GM12892 (cell line): Measurements from ENCODE around the gene TRDN.

ENCODE experiments used
- DNase-seq: peaks from one replicate; pipeline ENCODE4 v3.0.0; 2011; ENCODE audit not compliant: insufficient read length
- FAIRE-seq: peaks from 2 replicates; lab custom pipeline; 2011; peaks lifted over from hg19 to GRCh38; lab: Jason Lieb, UNC
- POLR2A ChIP-seq: IDR thresholded peaks from 2 replicates; pipeline ENCODE4 v1.6.1; 2011; ENCODE audit warnings: low read depth, low read length, control low read depth
- POLR2AphosphoS5 ChIP-seq: IDR thresholded peaks from 2 replicates; pipeline ENCODE4 v1.6.1; 2011; ENCODE audit warnings: low read depth, low read length, control low read depth
- TAF1 ChIP-seq: IDR thresholded peaks from 2 replicates; pipeline ENCODE4 v1.6.1; 2011; ENCODE audit warnings: low read depth, mild to moderate bottlenecking, control low read depth, low read length, borderline replicate concordance

Gene TRDN

DNA sequence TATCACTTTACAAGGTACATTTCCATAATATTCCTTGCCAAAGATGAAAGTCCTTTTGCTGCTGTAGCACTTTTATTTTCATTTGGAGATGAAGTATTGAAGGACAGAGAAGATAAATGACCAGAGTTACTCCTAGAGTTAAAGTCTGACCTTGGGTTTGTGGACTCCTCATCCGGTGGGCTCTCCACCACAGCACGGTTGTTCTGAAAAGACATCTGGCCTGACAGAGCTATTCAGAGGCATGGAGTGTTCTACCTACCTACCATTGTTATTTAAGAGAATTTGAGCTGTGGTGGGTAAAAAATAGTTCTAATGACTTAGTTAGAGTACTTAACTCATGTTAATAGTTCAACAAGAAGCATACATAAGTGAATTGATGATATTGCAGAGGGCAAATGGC is 422.3 kb downstream of the TRDN start:
- no peak for DNase-seq
- FAIRE-seq = no peak
- TF ChIP-seq POLR2A = no peak
- no peak for TF ChIP-seq TAF1
- no peak for TF ChIP-seq POLR2AphosphoS5

DNA sequence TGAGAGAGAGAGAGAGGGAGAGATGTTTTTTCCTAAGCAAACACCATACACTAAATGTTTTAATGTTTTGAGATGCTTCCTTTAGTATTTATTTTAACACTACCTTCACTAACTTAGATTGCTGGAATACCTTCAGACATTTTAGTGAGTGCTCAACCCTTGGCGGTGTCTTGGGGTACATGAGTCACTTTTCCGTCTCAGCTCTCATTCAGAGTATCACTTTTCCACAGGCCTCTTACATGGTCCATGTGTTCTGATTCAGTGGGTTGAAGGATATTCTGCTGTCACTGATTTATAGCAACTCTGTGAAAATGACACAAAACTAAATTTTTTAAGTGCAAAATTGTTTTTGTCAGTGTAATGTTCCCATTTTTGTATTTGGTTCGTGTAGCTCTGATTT is 422.8 kb downstream of the TRDN start:
- FAIRE-seq (no peak), DNase-seq (no peak)
- TF ChIP-seq POLR2AphosphoS5 (no peak), TAF1 (no peak), POLR2A (no peak)

DNA sequence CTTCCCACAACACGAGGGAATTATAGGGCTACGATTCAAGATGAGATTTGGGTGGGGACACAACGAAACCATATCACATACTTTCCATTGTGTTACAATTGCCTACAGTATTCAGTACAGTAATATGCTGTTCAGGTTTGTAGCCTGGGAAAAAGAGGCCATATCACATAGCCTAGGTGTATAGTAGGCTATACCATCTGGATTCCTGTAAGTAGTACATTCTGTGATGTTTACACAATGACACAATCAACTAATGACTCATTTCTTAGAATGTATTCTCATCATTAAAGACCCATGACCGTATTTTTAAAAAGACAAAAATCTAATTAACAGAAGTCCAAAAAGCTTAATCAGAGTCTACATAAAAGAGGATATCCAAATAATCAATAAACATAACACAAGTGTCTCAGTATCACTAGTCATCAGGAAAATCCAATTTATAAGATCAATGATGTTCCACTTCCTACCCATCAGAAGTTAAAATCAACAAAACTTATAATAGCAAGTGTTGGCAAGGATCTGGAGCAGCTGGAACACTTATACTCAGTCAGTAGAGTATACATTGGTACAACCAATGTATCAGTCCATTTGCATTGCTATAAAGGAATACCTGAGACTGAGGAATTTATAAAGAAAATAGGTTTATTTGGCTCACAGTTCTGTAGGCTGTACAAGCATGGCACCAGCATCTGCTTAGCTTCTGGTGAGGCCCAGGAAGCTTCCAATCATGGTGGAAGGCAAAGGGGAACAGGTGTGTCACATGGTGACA is 424.8 kb downstream of the TRDN start:
- TF ChIP-seq TAF1 = no peak
- TF ChIP-seq POLR2A = no peak
- no peak for TF ChIP-seq POLR2AphosphoS5
- FAIRE-seq (no peak), DNase-seq (no peak)

DNA sequence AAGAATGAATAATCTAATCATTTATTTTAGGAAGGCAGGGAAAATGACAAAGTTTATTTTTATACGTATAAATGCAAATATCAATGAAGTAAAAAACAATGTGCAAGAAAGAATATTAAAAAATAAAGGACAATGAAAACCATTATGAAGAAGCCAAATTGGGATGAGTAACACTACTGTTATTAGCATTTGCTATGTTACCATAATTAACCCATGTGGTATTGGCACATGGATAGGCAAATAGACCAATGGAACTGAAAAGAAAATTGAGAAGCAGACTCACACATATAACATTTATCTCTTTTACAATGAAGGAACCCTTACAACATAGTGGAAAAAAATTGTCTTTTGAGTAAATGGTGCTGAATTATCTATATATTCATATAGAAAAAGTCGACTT is 426.1 kb downstream of the TRDN start:
- FAIRE-seq = no peak
- TF ChIP-seq TAF1 = no peak
- no peak for TF ChIP-seq POLR2AphosphoS5
- TF ChIP-seq POLR2A = no peak

DNA sequence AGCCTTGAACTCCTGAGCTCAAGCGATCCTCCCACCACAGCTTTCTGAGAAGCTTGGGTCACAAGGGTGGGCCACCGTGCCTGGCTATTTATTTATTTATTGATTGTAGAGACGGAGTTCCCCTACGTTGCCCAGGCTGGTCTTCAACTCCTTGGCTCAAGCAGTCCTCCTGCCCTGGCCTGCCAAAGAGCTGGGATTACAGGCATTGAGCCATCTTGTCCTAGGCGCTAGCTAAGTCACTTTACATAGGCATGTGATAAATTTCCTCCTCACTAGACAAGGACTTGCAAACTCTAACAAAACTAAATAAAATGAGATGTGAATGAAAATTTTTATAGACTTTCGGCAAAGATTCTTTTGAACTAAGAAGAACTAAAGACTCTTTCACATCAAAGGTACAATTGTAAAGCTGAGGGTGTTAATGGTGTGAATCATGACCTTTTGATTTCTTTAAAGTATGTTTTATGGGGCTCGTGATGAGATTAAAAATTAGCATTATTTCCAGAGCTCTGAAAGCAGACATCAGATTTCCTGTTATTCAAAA is 428.7 kb downstream of the TRDN start:
- DNase-seq (no peak), FAIRE-seq (no peak)

More for the DNA sequence above, 426.1 kb downstream of the TRDN start:
- no peak for DNase-seq

DNA sequence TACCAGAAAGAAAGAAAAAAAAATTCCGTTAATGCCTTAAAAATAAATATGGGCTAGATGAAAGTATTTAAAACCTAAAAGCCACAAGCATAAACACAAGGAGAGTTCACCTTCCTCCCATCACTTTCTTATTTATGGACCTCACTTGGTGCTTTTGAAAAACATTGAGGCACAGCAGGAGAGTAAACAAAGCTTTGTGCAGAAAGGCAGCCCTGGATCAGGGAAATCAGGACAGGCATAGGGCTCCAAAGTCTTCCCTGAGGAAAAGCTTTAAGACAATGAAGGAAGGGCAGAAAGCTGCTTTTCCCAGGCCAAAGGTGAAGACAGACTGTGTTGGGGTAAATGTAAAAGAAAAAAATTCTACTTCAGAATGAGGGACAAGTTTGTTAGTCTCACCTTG is 432.8 kb downstream of the TRDN start:
- FAIRE-seq (no peak), DNase-seq (no peak)
- no peak for TF ChIP-seq POLR2A
- no peak for TF ChIP-seq POLR2AphosphoS5
- no peak for TF ChIP-seq TAF1

More for the DNA sequence above, 428.7 kb downstream of the TRDN start:
- TF ChIP-seq POLR2AphosphoS5 = no peak
- TF ChIP-seq POLR2A = no peak
- TF ChIP-seq TAF1 = no peak

DNA sequence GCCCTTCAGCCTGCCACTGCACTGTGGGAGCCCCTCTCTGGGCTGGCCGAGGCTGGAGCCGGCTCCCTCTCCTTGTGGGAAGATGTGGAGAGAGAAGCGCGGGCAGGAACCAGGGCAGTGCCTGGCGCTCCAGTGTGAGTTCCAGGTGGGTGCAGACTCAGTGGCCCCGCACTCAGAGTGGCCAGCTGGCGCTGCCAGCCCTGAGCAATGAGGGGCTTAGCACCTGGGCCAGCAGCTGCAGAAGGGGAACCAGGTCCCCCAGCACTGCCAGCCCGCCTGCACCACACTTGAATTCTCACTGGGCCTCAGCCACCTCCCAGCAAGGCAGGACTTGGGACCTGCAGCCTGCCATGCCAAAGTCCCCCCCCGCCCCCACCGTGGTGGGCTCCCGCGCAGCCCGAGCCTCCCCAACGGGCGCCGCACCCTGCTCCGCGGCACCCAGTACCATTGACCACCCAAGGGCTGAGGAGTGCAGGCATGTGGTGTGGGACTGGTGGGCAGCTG is 434.8 kb downstream of the TRDN start:
- FAIRE-seq = no peak

DNA sequence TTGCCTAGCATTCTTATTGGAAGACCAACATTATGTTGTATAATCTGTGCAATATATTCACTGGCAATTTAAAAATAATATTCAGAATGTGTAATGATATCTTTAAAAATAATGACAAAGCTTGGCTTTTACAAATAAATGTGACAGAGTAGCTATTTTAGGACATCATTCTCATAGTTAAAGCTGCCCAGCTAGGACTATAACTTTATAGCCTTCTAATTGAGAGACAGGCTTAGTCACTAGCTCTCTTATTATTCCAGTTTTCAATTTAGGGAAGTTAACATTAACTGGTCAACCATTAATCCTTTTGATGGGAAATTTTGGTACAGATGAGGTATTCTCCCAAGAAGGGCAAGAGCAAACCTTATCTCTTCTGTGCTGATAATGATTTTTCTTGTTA is 443.5 kb downstream of the TRDN start:
- FAIRE-seq (no peak), DNase-seq (no peak)
- TF ChIP-seq TAF1 (no peak), POLR2AphosphoS5 (no peak), POLR2A (no peak)

More for the DNA sequence above, 434.8 kb downstream of the TRDN start:
- DNase-seq = no peak
- TF ChIP-seq TAF1 = no peak
- TF ChIP-seq POLR2AphosphoS5 = no peak
- no peak for TF ChIP-seq POLR2A

DNA sequence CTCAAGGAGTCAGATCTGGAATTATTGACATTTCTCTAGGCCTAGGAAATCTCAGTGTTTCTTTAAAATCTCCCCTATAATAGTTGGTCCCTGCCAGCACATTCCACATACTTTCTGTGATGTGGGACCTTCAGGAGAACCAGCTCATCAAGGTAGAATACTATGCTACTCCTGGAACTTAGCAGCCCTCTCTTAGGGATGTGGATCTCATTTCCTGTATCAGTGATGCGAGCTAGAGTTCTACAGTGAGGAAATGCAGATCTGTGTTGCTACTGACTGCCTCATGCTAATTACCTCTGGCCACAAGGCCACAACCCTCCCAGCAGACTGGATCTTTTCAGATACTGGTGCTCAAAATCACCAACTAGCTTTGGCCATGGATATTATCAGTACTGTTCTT is 446.9 kb downstream of the TRDN start:
- no peak for FAIRE-seq
- TF ChIP-seq POLR2AphosphoS5 (no peak), POLR2A (no peak), TAF1 (no peak)
- no peak for DNase-seq

DNA sequence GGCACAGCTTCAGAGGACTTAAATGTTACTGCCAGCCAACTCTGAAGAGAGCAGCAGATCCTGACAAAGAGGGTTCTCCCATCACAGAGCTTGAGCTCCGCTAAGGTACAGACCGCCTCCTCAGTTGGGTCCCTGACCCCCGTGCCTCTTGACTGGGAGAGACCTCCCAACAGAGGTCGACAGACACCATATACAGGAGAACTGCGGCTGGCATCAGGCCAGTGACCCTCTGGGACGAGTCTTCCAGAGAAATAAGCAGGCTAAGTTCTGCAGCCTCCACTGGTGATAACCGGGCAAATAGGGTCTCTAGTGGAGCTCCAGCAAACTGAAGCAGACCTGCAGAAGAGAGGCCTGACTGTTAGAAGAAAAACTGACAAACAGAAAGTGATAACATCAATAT is 453.8 kb downstream of the TRDN start:
- no peak for TF ChIP-seq POLR2AphosphoS5
- TF ChIP-seq POLR2A = no peak
- no peak for TF ChIP-seq TAF1
- FAIRE-seq (no peak), DNase-seq (no peak)

DNA sequence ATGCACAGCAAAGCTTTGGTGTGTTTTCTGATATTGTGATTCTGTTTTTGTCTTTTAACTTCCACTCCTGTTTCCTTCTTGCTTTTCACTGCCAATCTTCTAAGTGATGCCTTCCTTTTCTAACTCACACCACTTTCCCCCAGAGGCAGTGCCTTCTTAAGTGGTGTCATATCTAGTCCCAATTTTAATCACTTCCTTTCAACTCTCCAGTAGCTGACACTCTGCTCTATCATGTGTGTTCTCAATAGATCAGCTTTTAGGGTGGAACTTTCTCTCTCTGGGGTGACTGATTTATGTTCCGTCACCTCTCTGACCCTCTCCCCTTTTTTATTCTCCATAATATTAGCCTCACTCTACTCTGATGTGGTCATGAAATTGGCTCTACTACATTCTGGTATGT is 460.0 kb downstream of the TRDN start:
- no peak for FAIRE-seq
- no peak for TF ChIP-seq TAF1
- TF ChIP-seq POLR2AphosphoS5 = no peak
- TF ChIP-seq POLR2A = no peak
- no peak for DNase-seq
